Measurements from ENCODE around the gene FOXC2. TPM values are rescaled to one million over a fixed set of nuclear protein-coding genes. Genes with fewer than 3 reads are reported as not detected.

FOXC2 gene
- total and polyA plus RNA-seq, 10 of the 15 experiments (the other 5 are each of a cell fraction or from before 2014, with no cell fraction given) = not detected

DNA sequence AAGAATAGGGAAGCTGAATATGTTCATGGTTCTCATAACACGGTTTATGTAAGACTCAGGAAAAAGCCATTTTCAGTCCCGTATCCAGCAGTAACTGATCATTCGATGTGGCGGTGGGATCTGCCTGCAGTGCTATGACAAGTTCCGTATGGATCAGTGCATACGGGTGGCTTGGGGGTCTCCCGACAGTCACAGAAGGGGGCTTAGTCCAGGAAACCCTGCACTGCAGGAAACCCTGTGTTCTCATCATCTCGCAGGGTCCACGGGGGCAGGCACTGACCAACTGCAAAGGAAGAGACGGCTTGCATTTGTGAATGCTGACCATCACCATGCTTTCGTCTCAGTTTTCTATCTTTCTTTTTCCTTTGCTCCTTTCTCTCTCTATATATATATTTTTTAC, 19.3 kb upstream of the FOXC2 start (continued):
- TF ChIP-seq, protein P1, sequence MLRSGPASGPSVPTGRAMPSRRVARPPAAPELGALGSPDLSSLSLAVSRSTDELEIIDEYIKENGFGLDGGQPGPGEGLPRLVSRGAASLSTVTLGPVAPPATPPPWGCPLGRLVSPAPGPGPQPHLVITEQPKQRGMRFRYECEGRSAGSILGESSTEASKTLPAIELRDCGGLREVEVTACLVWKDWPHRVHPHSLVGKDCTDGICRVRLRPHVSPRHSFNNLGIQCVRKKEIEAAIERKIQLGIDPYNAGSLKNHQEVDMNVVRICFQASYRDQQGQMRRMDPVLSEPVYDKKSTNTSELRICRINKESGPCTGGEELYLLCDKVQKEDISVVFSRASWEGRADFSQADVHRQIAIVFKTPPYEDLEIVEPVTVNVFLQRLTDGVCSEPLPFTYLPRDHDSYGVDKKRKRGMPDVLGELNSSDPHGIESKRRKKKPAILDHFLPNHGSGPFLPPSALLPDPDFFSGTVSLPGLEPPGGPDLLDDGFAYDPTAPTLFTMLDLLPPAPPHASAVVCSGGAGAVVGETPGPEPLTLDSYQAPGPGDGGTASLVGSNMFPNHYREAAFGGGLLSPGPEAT (IDR thresholded peaks at IDR 0.05; ENCODE audit: low read depth) = no peak
- no peak for TF ChIP-seq KLF5 (IDR thresholded peaks at IDR 0.05; ENCODE audit: partially characterized antibody)
- TF ChIP-seq, protein P2, sequence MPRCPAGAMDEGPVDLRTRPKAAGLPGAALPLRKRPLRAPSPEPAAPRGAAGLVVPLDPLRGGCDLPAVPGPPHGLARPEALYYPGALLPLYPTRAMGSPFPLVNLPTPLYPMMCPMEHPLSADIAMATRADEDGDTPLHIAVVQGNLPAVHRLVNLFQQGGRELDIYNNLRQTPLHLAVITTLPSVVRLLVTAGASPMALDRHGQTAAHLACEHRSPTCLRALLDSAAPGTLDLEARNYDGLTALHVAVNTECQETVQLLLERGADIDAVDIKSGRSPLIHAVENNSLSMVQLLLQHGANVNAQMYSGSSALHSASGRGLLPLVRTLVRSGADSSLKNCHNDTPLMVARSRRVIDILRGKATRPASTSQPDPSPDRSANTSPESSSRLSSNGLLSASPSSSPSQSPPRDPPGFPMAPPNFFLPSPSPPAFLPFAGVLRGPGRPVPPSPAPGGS (IDR thresholded peaks at IDR 0.05; ENCODE audit: borderline replicate concordance, insufficient read depth, low read depth, low read length, poor library complexity, severe bottlenecking) = no peak

DNA sequence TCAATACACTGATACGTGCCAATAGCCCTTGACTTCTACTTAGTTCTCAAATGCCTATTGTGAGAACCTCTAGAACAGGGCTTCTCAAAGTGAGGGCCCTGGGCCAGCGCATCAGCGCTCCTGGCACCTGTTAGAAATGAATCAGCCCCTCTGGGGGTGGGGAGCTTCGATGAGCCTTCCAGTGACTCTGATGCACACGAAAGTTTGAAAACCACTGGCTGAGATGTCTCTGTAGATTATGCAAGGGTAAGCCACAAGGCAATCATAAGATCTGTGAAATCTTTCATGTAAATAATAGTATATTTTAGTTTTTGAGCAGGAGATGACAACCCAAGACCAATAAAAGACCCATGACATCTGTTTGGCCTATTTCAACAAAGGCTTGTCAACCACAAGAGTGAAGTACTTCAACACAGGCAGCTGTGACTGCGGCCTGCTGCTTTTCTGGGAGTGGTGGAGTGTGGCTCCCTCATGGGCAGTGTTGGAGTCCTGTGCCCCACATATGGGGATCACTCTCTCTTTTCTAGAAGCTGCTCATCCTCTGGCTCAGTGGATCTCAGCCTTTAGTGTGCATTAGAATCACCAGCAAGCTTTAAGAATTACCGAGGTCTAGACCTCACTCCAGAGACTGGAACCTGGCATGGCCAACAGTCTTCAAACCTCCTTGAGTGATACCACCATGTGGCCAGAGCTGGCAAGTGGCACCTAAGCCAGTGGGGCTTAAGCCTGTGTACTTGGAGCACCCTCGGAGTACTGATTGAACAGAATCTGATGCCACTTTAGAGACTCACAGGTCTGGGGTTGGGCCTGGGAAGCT, 17.3 kb upstream of the FOXC2 start:
- CTCF ChIA-PET = interaction anchor here (1.1 kb wide), 1 partner anchor 513 kb away, joined by 3 read pairs; no protein-coding TSS in a partner anchor
- no peak overlapping the region for H3K9ac ChIP-seq (ENCODE audit: control insufficient read depth, insufficient read depth, low read length)

More for the DNA sequence above, 17.3 kb upstream of the FOXC2 start:
- 71% methylated on average over 8 of the region's 8 CpGs for WGBS (ENCODE audit: insufficient coverage, insufficient replicate concordance, low lambda C conversion rate, missing lambda C conversion rate)
- Histone ChIP-seq H3K36me3 (ENCODE audit: control insufficient read depth in 2 of 2, insufficient read depth in 2 of 2, low read length in 1 of 2) (peaks cover 0 to 13% of the 10 kb centered on the region in 2 experiments; a peak in 3 of 4 replicates), H3K4me2 (ENCODE audit: control insufficient read depth, insufficient read depth) (no peak overlapping the region), H3K79me2 (ENCODE audit: control insufficient read depth, insufficient read depth, low read length) (peaks cover 3% of the 10 kb centered on the region), H3K9me3 (replicated peaks; ENCODE audit: control insufficient read depth, insufficient read depth, low read length) (no peaks in the 10 kb centered on the region; the same call in 2 of the 3 replicates), H2AFZ (ENCODE audit: control insufficient read depth, low read depth, low read length) (no peak overlapping the region), H3K27ac (ENCODE audit: control insufficient read depth, insufficient read depth) (no peak overlapping the region), H3K27me3 (replicated peaks in 1 of 2; ENCODE audit: control insufficient read depth in 2 of 2, insufficient read depth in 2 of 2, low read length in 1 of 2) (no peaks in the 10 kb centered on the region), H3K4me1 (ENCODE audit: control insufficient read depth, insufficient read depth, low read length) (no peaks in the 10 kb centered on the region), H3K4me3 (no peak overlapping the region), H4K20me1 (ENCODE audit: control insufficient read depth, insufficient read depth) (no peaks in the 10 kb centered on the region)
- in situ Hi-C loops (cut with MboI) (no loop called here), intact Hi-C loops (cut with micrococcal nuclease; ENCODE audit: unreplicated experiment) (no loop called here)
- ATAC-seq = no peak
- DNase-seq (ENCODE audit: low read depth, low spot score) = no peak
- ChIA-PET RAD21 (ENCODE audit: unreplicated experiment) (no interaction called here), SMC1A (ENCODE audit: uncharacterized antibody, unreplicated experiment) (no interaction called here), POLR2A (no interaction called here)
- BruUV-seq (replicated peaks) = no TSS peak
- no peak for FAIRE-seq
- no peak for TF ChIP-seq RFX5 (IDR thresholded peaks at IDR 0.05; ENCODE audit: low read depth, low read length)
- TF ChIP-seq POU2F2 (IDR thresholded peaks at IDR 0.05; ENCODE audit: borderline replicate concordance, low read depth, low read length) = no peak
- TF ChIP-seq IKZF2 (IDR thresholded peaks at IDR 0.05) = no peak
- no peak for TF ChIP-seq POLR2AphosphoS5 (IDR thresholded peaks at IDR 0.05; ENCODE audit: low read length)
- TF ChIP-seq NR2C2 (IDR thresholded peaks at IDR 0.05; ENCODE audit: borderline replicate concordance, control insufficient read depth, insufficient read length, low read depth) = no peak
- no peak for TF ChIP-seq ZNF274 (IDR thresholded peaks at IDR 0.05; ENCODE audit: insufficient read depth, insufficient read length)
